Measurements from ENCODE around the gene PTGER1.

The PTGER1 gene

GRCh38 chr19:14502334-14503092, 27.4 kb upstream of the PTGER1 start:
- DNase-seq (ENCODE audit: low read depth in 2 of 2): no peak

- DNase-seq (ENCODE audit: low read depth in 2 of 2): no peak
Measured at GRCh38 chr19:14497228-14497921, 22.2 kb upstream of the PTGER1 start.

GRCh38 chr19:14496834-14497227, 21.7 kb upstream of the PTGER1 start:
- DNase-seq (ENCODE audit: low read depth in 2 of 2): no peak

- peak; percentile 98 for DNase-seq (ENCODE audit: low read depth in 2 of 2)
Measured at GRCh38 chr19:14496029-14496833, 21.1 kb upstream of the PTGER1 start, which contains the start of gene GIPC1. Gene GIPC1 (minus strand): TSS chr19:14496127. CDS start chr19:14482976, 13,151 bp downstream.

- no peak for DNase-seq (ENCODE audit: low read depth in 2 of 2)
Measured at GRCh38 chr19:14495672-14496028, 20.5 kb upstream of the PTGER1 start.

- no peak for DNase-seq (ENCODE audit: low read depth in 2 of 2)
Measured at GRCh38 chr19:14494910-14495671, 19.9 kb upstream of the PTGER1 start.

- DNase-seq (ENCODE audit: low read depth in 2 of 2): no peak
Measured at GRCh38 chr19:14494411-14494810, 19.3 kb upstream of the PTGER1 start.

GRCh38 chr19:14492756-14493337, 17.7 kb upstream of the PTGER1 start:
- no peak for DNase-seq (ENCODE audit: low read depth in 2 of 2)

GRCh38 chr19:14487370-14488125, 12.4 kb upstream of the PTGER1 start:
- no peak for DNase-seq (ENCODE audit: low read depth in 2 of 2)

- no peak for DNase-seq (ENCODE audit: low read depth in 2 of 2)
Measured at GRCh38 chr19:14482172-14482941, 7.2 kb upstream of the PTGER1 start.

- DNase-seq (ENCODE audit: low read depth in 2 of 2): no peak
Measured at GRCh38 chr19:14480700-14481079, 5.5 kb upstream of the PTGER1 start.

GRCh38 chr19:14479975-14480699, 5.0 kb upstream of the PTGER1 start:
- DNase-seq (ENCODE audit: low read depth in 2 of 2): no peak

GRCh38 chr19:14479309-14479974, 4.3 kb upstream of the PTGER1 start:
- DNase-seq (ENCODE audit: low read depth in 2 of 2): no peak

- no peak for DNase-seq (ENCODE audit: low read depth in 2 of 2)
Measured at GRCh38 chr19:14478113-14478545, 3.0 kb upstream of the PTGER1 start.

- no peak for DNase-seq (ENCODE audit: low read depth in 2 of 2)
Measured at GRCh38 chr19:14477418-14478112, 2.4 kb upstream of the PTGER1 start.

- peak in 1 of 2 experiments; percentile 34 for DNase-seq (ENCODE audit: low read depth in 2 of 2)
Measured at GRCh38 chr19:14476673-14477401, 1.7 kb upstream of the PTGER1 start.

GRCh38 chr19:14476327-14476672, 1.1 kb upstream of the PTGER1 start:
- DNase-seq (ENCODE audit: low read depth in 2 of 2): no peak
